ENCODE data around the gene RRAGB. TPM values are rescaled to one million over a fixed set of nuclear protein-coding genes. Genes with fewer than 3 reads are reported as not detected.
A peak's percentile ranks its signal among the peaks of the same experiment; 100 is the strongest.
"Not testable (repeated sequence)": the region's sequence is repeated elsewhere in the genome, so short reads cannot be mapped to it uniquely, and the experiment has no call there.

The RRAGB gene
- total RNA-seq = 1 to 10 TPM; 8.5 to 8.7 TPM

DNA sequence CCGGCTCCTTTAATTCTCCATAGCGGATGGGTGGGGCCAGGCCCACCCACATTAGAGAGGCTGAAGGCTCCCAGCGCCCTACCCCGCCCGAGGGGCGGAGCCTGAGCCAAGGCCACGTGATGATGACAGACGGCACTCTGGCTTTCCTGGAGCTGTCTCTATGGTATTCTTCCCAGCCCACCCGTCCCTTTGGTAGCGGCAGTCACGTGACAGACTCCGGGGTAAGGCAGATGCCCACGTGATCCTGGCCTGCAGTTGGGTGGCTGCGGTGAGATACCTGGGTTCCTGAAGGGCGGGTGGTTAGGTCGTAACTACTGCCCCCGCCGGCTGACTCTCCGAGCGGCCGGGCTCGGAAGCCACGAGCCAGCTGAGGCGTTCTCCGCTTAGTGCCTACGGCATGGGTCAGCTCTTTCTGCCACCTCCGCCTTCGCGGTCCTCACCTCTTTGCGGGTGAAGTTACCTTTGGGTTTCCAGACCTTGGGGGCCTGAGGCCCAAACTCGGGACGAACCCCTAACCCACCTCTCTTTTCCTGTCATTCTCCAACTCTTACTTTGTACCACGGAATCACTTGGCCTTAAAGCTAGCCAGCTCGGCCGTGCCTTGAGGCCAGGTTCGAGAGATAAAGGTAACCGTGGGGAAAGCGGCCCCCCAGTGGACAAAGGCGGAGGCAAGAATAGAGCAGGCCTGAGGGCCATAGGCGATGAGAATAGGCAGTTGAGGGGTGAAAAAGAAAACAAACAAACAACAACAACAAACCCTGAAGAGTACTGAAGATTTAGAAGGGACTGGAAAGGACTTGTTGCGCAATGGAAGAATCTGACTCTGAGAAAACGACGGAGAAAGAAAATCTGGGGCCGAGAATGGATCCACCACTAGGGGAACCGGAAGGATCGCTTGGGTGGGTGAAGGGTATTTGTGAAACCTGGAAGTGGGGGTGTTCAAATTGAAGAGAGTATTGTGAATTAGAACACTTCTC, at the start of gene RRAGB:
Gene RRAGB, plus strand, starts transcription at position 229 of the 977 bp plus-strand sequence. Its CDS starts 579 bp downstream, at position 808.
- DNase-seq (ENCODE audit: low spot score in 2 of 2) (peak; percentile 80 to 90), ATAC-seq (peak; percentile 97 to 99)
- peaks cover 0 to 7% of the 10 kb centered on the region in 2 donors for H3K9me3 Mint-ChIP-seq
- H3K36me3 Mint-ChIP-seq = peaks cover 11 to 13% of the 10 kb centered on the region in 2 donors
- H3K27ac Mint-ChIP-seq = peak within 1 kb of the TSS; percentile 74 to 95

DNA sequence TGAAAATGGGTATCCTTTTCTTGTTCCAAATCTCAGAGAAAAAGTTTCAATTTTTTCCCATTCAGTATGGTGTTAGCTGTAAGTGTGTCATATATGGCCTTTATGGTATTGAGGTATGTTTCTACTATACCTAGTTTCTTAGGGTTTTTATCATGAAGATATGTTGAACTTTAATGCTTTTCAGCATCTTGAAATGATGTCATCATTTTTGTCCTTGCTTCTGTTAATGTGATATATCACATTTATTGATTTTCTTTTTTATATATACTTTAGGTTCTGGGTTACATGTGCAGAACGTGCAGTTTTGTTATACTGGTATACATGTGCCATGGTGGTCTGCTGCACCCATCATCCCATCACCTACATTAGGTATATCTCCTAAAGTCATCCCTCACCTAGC, 49.5 kb upstream of the RRAGB start:
- H3K9me3 Mint-ChIP-seq = peaks cover 8 to 12% of the 10 kb centered on the region in 2 donors
- no peak overlapping the region for H3K27ac Mint-ChIP-seq
- H3K36me3 Mint-ChIP-seq = peaks cover 14 to 21% of the 10 kb centered on the region in 2 donors
- ATAC-seq = no peak
- DNase-seq (ENCODE audit: low spot score in 2 of 2) = no peak

- DNase-seq (ENCODE audit: low spot score in 2 of 2); H3K27ac Mint-ChIP-seq; ATAC-seq: not testable (repeated sequence)
- H3K36me3 Mint-ChIP-seq = peaks cover 9 to 17% of the 10 kb centered on the region in 2 donors
- H3K9me3 Mint-ChIP-seq = peaks cover 8 to 24% of the 10 kb centered on the region in 2 donors
These were observed 29.0 kb upstream of the RRAGB start for GRCh38 chrX:55688579-55688978.

- ATAC-seq (peak; percentile 79 to 82), DNase-seq (ENCODE audit: low spot score in 2 of 2) (no peak)
- peak overlapping the region in 1 of 2 donors; percentile 68 for H3K27ac Mint-ChIP-seq
- peaks cover 0 to 6% of the 10 kb centered on the region in 2 donors for H3K9me3 Mint-ChIP-seq
- H3K36me3 Mint-ChIP-seq = peaks cover 0 to 9% of the 10 kb centered on the region in 2 donors
These were observed 22.1 kb upstream of the RRAGB start for GRCh38 chrX:55695227-55696018.

DNA sequence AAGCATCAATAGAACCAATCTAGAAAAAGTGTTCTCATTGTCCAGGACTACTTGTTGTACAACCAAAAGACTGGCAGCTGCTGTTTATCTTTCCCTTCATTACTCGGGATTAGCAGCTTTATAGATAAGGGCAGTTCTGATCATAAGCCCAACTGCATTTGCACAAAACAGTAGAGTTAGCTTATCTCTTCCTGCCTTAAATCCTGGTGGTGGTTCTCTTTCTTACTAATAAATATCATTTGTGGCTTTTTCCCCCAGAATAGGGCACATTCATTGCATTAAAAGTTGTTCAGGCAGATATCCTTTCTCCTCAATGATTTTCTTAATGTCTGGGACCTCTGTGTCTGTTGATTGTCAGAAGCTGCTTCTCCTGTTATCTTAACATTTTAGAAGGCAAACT, 20.2 kb upstream of the RRAGB start:
- H3K36me3 Mint-ChIP-seq = peaks cover 0 to 9% of the 10 kb centered on the region in 2 donors
- no peak overlapping the region for H3K27ac Mint-ChIP-seq
- ATAC-seq (no peak), DNase-seq (ENCODE audit: low spot score in 2 of 2) (no peak)
- H3K9me3 Mint-ChIP-seq = peaks cover 0 to 6% of the 10 kb centered on the region in 2 donors

GRCh38 chrX:55702671-55703070, 14.9 kb upstream of the RRAGB start:
- H3K27ac Mint-ChIP-seq = no peak overlapping the region
- peaks cover 15 to 20% of the 10 kb centered on the region in 2 donors for H3K9me3 Mint-ChIP-seq
- H3K36me3 Mint-ChIP-seq = peaks cover 22 to 28% of the 10 kb centered on the region in 2 donors
- DNase-seq (ENCODE audit: low spot score in 2 of 2) (no peak), ATAC-seq (no peak)

DNA sequence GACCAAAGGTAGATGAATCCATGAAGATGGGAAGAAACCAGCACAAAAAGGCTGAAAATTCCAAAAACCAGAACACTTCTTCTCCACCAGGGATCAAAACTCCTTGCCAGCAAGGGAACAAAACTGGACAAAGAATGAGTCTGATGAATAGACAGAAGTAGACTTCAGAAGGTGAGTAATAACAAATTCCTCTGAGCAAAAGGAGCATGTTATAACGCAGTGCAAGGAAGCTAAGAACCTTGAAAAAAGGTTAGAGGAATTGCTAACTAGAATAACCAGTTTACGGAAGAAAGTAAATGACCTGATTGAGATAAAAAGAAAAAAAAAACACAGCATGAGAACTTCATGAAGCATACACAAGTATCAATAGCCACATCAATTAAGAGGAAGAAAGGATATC, 14.1 kb upstream of the RRAGB start:
- Mint-ChIP-seq H3K36me3 (peaks cover 22 to 28% of the 10 kb centered on the region in 2 donors), H3K9me3 (peaks cover 15 to 20% of the 10 kb centered on the region in 2 donors), H3K27ac (peak overlapping the region in 1 of 2 donors; percentile 52)
- not testable (repeated sequence) for ATAC-seq; DNase-seq (ENCODE audit: low spot score in 2 of 2)

- Mint-ChIP-seq H3K9me3 (peaks cover 15 to 20% of the 10 kb centered on the region in 2 donors), H3K27ac (peak overlapping the region; percentile 26 to 69), H3K36me3 (peaks cover 22% of the 10 kb centered on the region in 2 donors)
- DNase-seq (ENCODE audit: low spot score in 2 of 2); ATAC-seq: not testable (repeated sequence)
These were observed 12.5 kb upstream of the RRAGB start for GRCh38 chrX:55705066-55705465.

GRCh38 chrX:55709735-55710134, 7.8 kb upstream of the RRAGB start:
- no peak for ATAC-seq
- peaks cover 11 to 18% of the 10 kb centered on the region in 2 donors for H3K9me3 Mint-ChIP-seq
- H3K27ac Mint-ChIP-seq = no peak overlapping the region
- no peak for DNase-seq (ENCODE audit: low spot score in 2 of 2)
- H3K36me3 Mint-ChIP-seq = peaks cover 12 to 14% of the 10 kb centered on the region in 2 donors

GRCh38 chrX:55710701-55711100, 6.8 kb upstream of the RRAGB start:
- no peak for ATAC-seq
- Mint-ChIP-seq H3K27ac (no peak overlapping the region), H3K36me3 (peaks cover 6 to 7% of the 10 kb centered on the region in 2 donors), H3K9me3 (peaks cover 4 to 18% of the 10 kb centered on the region in 2 donors)
- DNase-seq (ENCODE audit: low spot score in 2 of 2) = no peak

GRCh38 chrX:55713631-55714030, 3.9 kb upstream of the RRAGB start:
- Mint-ChIP-seq H3K9me3 (peaks cover 0 to 12% of the 10 kb centered on the region in 2 donors), H3K27ac (no peak overlapping the region), H3K36me3 (peaks cover 0 to 9% of the 10 kb centered on the region in 2 donors)
- no peak for DNase-seq (ENCODE audit: low spot score in 2 of 2)
- ATAC-seq = no peak

DNA sequence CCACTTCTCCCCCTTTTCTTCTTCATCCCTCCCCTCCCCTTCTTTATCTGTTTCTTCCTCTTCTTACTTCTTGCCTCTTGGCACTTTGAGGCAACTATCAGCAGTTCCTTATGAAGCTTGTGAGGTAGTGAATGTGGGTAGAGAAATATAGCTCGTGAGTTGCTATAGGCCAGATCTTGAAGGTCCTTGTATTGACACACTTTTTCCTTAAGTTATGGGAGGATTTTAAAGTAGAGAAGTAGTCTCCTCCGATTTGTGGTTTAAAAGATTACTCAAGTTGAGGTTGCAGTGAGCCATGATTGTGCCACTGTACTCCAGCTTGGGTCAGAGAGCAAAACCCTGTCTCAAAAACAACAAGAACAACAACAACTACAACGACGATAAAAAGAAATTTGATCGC, 3.4 kb upstream of the RRAGB start:
- H3K27ac Mint-ChIP-seq = no peak overlapping the region
- peaks cover 0 to 12% of the 10 kb centered on the region in 2 donors for H3K9me3 Mint-ChIP-seq
- H3K36me3 Mint-ChIP-seq = peaks cover 0 to 9% of the 10 kb centered on the region in 2 donors
- DNase-seq (ENCODE audit: low spot score in 2 of 2) (no peak), ATAC-seq (no peak)

DNA sequence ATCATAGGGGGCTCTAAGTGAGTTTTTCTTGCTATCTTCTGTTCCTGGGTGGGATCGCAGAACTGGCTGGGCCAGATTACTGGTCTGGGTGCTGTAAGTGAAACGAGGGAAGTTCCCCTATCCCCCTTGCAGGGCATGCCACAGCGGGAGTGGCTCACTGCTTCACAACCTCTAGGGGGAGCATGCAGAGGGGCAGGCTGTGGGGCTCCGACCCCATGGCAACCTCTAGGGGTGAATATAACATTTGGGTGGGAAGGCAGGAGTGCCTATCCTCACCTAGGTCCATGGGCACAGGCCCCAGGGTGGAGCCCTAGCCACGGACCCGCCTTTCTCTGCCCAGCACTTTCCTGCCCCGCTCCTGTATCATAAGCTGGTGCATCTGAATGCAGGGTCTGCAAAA, 1.7 kb upstream of the RRAGB start:
- H3K36me3 Mint-ChIP-seq = peaks cover 0 to 9% of the 10 kb centered on the region in 2 donors
- ATAC-seq = no peak
- H3K9me3 Mint-ChIP-seq = peaks cover 0 to 12% of the 10 kb centered on the region in 2 donors
- DNase-seq (ENCODE audit: low spot score in 2 of 2) = no peak
- no peak overlapping the region for H3K27ac Mint-ChIP-seq

DNA sequence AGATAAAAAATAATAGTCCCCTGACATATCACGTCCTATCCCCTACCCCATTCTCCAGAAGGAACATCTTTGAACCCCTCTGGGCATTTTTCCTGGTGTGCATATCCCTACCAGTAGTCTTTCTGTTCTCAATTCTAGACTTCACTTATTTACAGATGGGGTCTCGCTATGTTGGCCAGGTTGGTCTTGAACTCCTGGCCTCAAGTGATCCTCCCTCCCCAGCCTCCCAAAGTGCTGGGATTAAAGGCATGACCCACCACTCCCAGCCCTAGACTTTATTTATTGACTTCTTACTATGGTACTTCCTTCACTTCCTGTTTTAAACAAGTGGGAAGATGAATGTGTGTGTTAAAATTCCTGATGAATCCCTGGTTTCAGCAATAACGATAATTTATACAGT, 612 bp upstream of the RRAGB start:
- DNase-seq (ENCODE audit: low spot score in 2 of 2) (no peak), ATAC-seq (no peak)
- Mint-ChIP-seq H3K9me3 (peaks cover 0 to 12% of the 10 kb centered on the region in 2 donors), H3K36me3 (peaks cover 2 to 9% of the 10 kb centered on the region in 2 donors), H3K27ac (peak overlapping the region; percentile 72 to 95)

DNA sequence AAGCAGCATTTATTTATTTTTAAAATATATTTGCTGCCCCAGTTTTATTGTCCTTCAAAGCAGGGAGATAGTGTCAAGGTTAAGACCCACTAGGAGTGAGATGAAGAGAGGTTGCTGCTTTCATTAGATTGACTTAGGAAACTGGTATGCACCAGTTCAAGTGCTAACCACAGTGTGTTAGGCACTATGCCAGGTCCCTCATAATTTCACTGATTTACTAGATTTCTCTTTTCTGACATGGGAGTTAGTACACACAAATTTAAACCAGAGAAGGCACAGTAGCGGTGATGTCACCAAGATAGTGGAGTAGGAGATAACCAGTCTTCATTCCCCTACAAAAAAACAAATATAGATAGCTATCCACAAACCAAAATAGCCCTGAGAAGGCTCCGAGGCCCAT, 14.3 kb downstream of the RRAGB start:
- Mint-ChIP-seq H3K36me3 (peaks cover 29 to 41% of the 10 kb centered on the region in 2 donors), H3K9me3 (peaks cover 0 to 5% of the 10 kb centered on the region in 2 donors)

DNA sequence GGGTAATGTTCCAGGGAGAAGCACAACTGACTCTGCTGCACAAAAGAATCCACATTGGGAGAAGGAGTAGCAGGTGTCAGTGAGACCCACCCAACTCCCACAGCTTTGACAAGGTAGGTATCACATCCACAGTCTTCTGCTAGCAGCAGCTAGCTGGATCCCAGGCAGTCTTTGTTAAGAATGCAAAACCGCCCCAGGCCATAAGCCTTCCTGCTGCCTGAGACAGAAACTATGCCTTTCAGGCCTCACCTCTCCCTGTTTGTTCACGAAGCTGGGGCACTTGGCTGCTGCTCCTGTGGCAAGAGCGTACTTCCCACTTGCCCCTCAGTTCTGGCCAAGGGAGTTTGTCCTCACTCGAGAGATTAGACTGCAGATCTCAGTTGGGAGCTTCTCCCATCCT, 21.4 kb downstream of the RRAGB start:
- no peak for DNase-seq (ENCODE audit: low spot score in 2 of 2)
- Mint-ChIP-seq H3K36me3 (peaks cover 25 to 29% of the 10 kb centered on the region in 2 donors), H3K27ac (no peak overlapping the region), H3K9me3 (peaks cover 0 to 5% of the 10 kb centered on the region in 2 donors)
- no peak for ATAC-seq

More for the DNA sequence above, 14.3 kb downstream of the RRAGB start:
- no peak for ATAC-seq
- no peak overlapping the region for H3K27ac Mint-ChIP-seq
- DNase-seq (ENCODE audit: low spot score in 2 of 2) = no peak
